ENCODE measurements around the gene ATP10B. TPM values are rescaled to one million over a fixed set of nuclear protein-coding genes. Genes with fewer than 3 reads are reported as not detected.
"Not testable (repeated sequence)": the region's sequence is repeated elsewhere in the genome, so short reads cannot be mapped to it uniquely, and the experiment has no call there.

The ATP10B gene
- total RNA-seq, 1 experiment from 2014 or later, result 0.24 TPM

- DNase-seq (ENCODE audit: low read depth), result no peak
These were observed 94.8 kb downstream of the ATP10B start for GRCh38 chr5:160757194-160757593.

- DNase-seq (ENCODE audit: low read depth), result no peak
These were observed 100.9 kb downstream of the ATP10B start for GRCh38 chr5:160750938-160751657.

- DNase-seq (ENCODE audit: low read depth), result no peak
These were observed 102.3 kb downstream of the ATP10B start for GRCh38 chr5:160749682-160750081.

GRCh38 chr5:160749026-160749425 is 103.0 kb downstream of the ATP10B start:
- DNase-seq (ENCODE audit: low read depth), result no peak

GRCh38 chr5:160747987-160748386 is 104.0 kb downstream of the ATP10B start:
- DNase-seq (ENCODE audit: low read depth), result no peak

GRCh38 chr5:160747559-160747958 is 104.5 kb downstream of the ATP10B start:
- DNase-seq (ENCODE audit: low read depth), result no peak

- no peak for DNase-seq (ENCODE audit: low read depth)
These were observed 107.5 kb downstream of the ATP10B start for GRCh38 chr5:160744268-160745101.

DNA sequence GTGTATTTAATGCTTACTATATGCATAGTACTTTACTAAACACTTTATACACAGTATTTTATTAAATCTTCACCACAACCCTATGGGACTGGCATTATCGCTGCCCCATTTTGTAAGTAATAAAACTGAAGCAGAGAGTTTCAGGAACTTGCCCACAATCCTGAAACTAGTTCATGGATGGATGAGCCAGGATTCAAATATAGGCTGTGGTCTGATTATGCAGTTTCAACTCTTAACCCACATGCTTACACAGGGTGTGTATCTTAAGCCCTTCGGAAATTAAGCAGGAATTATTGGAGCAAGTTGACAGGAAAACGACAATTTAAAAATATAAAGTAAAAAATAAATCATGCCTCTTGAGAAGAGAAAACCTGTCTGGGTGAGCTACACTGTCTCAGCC is 109.0 kb downstream of the ATP10B start:
- DNase-seq (ENCODE audit: low read depth), result no peak

DNA sequence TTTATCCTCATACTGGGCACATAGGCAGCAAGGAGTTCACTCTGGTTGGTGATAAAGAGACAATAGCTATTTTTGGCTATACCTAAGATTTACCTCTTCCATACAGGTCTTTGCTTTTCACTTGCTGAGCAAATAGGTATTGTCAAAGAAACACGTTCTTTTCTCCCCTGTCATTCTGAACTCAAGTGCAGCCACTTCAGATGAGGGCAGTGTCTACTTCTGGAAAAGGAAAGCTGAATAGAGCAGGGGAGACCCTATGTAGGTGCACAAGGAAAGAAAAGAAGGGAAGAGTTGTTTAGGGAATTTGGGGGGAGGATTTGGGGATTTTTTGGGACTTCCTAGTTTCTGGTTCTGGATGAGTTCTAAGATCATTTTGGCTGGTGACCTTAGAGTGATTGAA is 109.6 kb downstream of the ATP10B start:
- no peak for DNase-seq (ENCODE audit: low read depth)

DNA sequence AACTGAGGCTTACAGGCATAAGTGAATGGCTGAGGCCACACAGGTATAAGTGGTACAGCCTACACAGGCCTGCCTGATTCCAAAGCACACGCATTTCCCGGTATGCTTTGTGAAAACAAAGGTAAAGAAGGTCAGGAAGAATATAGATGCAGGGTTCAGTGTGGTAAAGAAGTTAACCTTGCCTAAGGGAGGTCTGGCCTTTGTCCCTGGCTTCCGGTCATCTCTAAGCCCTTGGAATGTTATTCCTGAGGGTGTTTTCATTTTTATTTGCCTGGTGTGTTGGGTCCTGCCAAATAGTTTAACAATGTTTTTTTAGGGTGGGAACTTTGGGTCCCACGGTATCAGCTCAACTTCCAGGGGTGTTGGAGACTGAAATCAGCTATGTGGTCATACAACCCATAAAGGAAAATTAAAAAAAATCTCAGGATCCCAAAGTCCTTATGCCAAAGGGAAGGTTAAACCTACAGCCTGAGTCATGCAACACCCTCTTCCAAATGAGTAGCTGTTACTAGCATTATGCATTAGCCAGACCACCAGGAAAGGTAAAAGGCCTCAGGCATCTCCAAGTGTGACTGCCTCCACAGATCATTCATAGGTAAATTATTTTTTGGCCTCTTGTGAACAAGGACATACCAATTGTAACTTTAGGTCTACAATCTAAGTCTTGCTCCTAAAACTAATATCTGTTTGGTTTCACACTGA is 124.6 kb downstream of the ATP10B start:
- DNase-seq (ENCODE audit: low read depth), result no peak

DNA sequence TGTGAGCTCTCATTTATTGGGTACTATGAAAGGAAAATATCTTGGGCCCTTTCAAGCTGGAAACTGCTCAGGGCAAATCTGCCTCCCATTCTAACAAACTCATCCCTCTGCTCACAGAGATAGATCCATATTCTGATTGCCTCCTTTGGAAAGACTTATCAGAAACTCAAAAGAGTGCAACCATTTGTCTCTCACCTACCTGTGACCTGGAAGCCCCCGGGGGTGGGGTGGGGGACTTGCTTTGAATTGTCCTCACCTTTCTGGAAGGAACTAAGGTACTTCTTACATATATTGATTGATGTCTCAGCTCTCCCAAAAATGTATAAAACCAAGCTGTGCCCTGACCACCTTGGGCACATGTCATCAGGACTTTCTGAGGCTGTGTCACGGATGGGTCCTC is 125.3 kb downstream of the ATP10B start:
- DNase-seq (ENCODE audit: low read depth), result no peak

GRCh38 chr5:160720822-160721221 is 131.2 kb downstream of the ATP10B start:
- no peak for DNase-seq (ENCODE audit: low read depth)

GRCh38 chr5:160715508-160715907 is 136.5 kb downstream of the ATP10B start:
- not testable (repeated sequence) for DNase-seq (ENCODE audit: low read depth)

GRCh38 chr5:160703547-160704189 is 148.3 kb downstream of the ATP10B start:
- no peak for DNase-seq (ENCODE audit: low read depth)

DNA sequence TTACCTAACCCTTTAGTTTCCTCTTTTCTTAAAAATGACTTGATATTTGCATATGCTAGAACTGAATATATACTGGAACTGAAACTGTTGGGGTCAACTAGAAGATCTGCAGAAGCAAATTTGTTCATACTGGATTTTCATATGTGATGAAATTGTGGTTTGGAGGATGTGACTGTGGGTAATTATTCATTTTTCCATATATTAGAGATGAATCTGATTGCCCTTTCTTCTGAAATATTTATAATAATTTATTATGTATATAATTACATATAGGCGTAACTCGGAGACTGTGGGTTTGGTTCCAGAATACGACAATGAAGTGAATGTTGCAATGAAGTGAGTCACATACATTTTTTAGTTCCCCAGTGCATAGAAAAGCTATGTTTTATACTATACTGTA is 149.1 kb downstream of the ATP10B start:
- no peak for DNase-seq (ENCODE audit: low read depth)

GRCh38 chr5:160702311-160702803 is 149.7 kb downstream of the ATP10B start:
- DNase-seq (ENCODE audit: low read depth), result no peak

- no peak for DNase-seq (ENCODE audit: low read depth)
These were observed 150.6 kb downstream of the ATP10B start for GRCh38 chr5:160701403-160701802.

GRCh38 chr5:160699301-160699700 is 152.7 kb downstream of the ATP10B start:
- no peak for DNase-seq (ENCODE audit: low read depth)

- peak; percentile 25 for DNase-seq (ENCODE audit: low read depth)
These were observed 154.7 kb downstream of the ATP10B start for GRCh38 chr5:160697281-160697680.

GRCh38 chr5:160694896-160695295 is 157.1 kb downstream of the ATP10B start:
- DNase-seq (ENCODE audit: low read depth), result no peak

GRCh38 chr5:160693831-160694465 is 158.1 kb downstream of the ATP10B start:
- no peak for DNase-seq (ENCODE audit: low read depth)

All from RPMI7951 (cell line).